ENCODE results near the gene PGM5.
"Not testable (repeated sequence)": the region's sequence is repeated elsewhere in the genome, so short reads cannot be mapped to it uniquely, and the experiment has no call there.

The PGM5 gene

DNA sequence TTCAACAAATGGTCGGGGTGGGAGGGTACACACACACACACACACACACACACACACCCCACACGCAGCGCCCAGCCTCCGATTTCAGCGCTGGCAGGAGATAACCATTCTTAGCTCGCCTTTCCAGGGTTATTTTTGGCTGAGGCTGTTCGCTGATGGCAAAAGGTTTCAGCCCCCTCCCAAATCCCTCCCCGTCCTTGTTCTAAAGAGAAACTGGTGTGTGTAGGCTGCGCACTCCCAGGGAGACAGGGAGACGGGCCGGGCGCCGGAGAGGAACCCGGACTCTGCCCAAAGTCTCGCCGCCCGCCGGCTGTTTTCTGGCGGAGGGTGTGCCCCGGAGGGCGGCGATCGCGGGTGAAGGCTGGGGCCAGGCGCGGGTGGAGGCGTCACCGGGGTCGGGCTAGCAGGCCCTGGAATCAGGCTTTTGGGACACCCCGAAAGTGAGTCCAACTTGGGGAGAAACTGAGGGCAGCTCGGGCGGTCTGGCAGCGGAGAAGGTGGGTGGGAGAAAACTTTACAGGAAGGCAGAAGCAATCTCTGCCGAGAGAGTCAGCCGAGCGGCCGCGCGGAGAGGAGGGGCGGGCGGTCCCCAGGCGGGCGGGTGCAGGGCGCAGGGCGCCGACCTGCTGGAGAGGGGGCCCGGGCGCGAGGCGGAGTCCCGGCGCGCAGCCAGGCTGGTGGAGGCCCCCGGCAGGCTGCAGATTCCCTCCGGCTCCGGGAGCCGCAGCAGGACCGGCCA lies at the start of gene PGM5:
TSS of gene PGM5 (plus strand) at position 232 of the 739 bp plus-strand sequence. CDS start 517 bp downstream, outside the sequence.
- peak in 1 of 2 donors; percentile 15 for DNase-seq

DNA sequence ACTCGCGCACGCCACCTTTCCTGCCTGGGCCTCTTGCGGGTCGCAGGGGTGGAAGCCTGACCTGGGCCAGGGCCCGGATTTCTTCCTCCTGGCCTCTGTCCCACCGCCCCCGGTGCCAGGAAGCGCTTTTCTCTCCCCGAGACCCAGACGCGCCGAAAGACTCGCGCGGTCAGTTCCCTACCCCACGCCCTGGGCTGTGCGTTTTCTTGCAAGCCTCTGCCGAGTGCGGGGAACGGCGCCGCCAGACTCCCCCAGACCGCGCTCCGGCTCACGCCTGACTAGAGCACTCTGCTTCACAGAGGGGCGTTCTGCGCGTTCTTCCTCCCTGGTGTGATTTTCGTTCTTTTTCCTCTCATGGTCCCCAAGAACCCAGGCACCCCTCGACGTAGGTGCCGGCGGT lies 49.3 kb upstream of the PGM5 start:
- not testable (repeated sequence) for DNase-seq

DNA sequence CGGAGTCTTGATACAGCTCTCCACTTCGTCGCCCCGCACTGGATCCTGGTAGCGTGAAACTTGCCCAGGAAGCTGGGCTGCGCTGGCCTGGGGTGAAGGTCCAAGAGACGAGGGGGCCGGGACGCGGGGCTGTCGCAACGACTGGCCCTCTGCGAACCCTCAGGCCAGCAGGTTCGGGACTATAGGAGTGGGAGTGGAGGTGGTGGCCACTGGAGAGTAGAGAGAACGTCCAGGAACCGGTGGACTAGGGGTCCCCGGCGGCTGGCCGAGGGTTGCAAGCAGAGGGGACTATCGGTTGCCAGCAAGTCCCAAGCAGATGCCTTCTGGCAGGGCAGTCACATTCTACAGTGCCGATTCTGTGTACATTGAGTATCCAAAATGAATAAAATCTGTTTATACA lies 48.8 kb upstream of the PGM5 start:
- not testable (repeated sequence) for DNase-seq

DNA sequence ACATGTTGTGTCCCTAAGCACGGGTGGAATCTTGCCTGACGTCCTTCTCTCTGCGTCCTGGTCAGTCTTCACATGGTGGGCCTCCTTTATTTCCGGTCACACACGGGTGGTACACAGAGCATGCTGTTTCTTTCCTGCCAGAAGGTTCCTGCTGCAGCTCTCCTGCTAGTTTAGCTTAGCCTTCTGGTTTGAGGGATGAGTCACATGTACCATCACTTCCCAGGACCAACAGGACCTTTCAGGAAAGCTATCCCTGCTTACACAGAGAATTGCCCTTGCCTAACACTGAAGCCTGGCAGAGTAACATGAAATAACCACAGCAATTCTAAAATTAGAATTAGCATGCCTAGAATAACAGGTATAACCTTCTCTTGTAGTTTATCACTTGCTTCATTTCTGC lies 45.2 kb upstream of the PGM5 start:
- not testable (repeated sequence) for DNase-seq

DNA sequence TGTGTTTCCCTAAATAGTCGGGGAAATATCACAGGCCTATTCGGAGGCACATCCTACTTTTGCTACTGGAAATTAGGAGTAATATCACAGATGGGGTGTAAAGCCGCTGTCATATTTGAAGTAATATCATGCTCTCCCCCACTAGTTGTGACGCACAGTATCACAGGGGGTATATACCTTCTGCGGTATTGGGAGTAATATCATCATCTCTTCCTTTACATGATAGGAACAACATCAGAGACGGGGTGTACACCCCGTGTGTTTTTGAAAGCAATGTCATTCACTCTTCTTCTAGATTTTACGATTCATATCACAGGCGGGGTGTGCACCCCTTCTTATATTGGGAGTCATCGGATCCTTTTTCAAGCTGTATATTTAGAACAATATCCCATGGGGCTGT lies 38.2 kb upstream of the PGM5 start:
- not testable (repeated sequence) for DNase-seq

DNA sequence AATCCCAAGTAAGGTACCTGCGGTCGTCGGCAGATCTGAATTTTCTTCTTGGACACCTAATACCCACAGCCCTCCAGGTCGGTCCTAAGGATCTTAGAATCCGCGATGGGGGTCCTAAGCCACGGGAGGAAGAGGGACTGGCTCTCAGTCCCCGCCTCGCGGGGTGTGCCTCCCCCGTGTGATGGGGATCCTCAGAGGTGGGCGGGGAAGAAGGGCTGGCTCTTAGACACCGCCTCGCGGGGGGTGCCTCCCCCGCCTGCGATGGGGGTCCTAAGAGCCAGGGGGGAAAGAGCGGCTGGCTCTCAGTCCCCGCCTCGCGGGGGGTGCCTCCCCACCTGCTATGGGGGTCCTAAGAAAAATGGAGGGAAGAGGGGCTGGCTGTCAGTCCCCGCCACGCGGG lies 32.7 kb upstream of the PGM5 start:
- not testable (repeated sequence) for DNase-seq

DNA sequence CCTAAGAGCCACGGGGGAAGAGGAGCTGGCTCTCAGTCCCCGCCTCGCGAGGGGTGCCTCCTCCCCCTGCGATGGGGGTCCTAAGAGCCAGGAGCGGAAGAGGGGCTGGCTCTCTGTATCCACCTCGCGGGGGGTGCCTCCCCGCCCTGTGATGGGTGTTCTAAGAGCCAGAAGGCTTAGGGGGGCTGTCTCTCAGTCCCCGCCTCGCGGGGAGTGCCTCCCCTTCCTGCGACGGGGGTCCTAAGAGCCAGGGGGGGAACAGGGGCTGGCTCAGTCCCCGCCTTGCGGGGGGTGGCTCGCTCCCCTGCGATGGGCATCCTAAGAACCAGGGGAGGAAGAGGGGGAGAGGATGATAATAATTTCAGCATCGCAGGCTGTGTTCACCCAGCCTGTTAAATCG lies 31.9 kb upstream of the PGM5 start:
- not testable (repeated sequence) for DNase-seq

DNA sequence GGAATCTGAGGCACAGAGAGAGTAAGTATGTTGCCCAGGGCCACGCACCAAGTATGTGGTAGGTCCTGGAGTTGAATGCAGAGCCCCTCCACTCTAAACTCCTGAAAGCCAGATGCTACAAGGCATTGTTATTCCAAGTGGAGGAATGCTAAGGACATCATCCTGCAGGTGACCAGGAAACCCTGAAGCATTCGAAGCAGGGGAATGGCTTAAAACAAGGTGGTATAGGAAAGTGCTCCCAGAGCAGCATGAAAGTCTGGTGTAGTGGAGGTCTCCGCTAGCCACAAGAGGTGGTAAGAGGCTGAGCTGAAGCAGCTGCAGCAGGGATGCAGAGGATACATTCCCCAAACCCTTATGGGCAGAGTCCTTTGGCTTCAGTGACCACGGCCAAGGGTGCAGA lies 27.3 kb upstream of the PGM5 start:
- DNase-seq, result not testable (repeated sequence)

DNA sequence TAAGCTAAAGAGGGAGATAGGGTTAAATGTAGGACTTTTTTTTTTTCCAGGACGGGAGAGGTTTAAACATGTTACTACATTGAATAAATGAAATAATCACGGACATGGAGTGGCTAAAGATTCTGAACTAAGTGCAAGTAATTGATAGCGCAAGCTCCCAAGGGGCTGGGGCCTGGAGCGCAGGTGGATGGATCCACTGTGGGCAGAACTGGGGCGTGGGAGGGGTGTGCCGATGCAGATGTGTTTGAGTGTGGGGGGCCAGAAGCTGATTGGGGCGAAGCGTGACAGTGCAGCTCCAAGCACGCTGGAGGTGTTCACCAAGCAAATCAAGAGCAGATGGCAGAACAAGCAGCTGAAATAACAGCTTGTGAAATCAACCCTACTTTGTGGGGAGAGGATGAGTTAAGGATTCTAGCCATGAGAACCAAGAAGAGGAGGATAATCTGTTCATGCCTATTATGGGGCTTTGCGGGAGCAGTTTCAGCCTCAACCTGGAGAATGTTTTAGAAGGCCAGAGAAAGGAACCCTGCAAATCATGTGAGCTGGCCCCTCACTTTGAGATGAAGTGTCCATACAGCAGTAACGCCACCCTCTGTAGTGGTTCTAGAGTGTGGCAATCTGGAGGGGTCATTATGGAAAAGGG lies 25.8 kb upstream of the PGM5 start:
- DNase-seq, result not testable (repeated sequence)

DNA sequence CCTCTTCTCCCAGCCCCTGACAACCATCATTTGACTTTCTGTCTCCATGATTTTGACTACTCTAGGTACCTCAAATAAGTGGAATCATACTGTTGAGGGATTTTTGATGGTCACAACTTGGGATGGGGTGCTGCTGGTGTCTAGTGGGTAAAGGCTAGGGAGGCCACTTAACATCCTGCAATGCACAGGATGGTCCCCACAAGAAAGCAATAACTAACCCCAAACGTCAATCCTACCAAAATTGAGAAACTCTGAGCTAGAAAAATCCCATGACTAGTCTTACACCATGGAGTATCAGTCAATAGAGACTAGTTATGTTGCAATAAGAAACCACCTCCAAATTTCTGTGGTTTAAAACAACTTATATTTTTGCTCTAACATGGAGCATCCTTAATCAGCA lies 24.3 kb upstream of the PGM5 start:
- DNase-seq, result not testable (repeated sequence)

DNA sequence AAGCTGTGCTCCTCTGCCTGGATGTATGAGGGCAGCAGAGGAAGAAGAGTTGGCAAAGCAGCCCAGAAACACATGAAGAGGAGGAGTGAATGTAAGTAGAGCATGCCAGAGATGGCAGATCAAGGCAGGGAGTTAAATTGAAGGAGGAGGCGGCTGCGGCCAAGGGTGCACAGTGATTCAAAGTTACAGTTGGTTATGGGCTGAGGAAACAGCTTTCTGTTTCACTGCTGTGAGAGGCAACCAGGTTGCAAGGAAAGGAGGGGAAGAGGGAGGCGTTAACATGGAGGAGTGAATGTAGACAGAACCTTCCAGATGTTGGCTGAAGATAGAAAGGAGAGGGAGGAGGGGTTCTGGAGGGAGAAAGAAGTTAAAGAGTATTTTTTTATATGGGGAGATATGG lies 20.5 kb upstream of the PGM5 start:
- not testable (repeated sequence) for DNase-seq

DNA sequence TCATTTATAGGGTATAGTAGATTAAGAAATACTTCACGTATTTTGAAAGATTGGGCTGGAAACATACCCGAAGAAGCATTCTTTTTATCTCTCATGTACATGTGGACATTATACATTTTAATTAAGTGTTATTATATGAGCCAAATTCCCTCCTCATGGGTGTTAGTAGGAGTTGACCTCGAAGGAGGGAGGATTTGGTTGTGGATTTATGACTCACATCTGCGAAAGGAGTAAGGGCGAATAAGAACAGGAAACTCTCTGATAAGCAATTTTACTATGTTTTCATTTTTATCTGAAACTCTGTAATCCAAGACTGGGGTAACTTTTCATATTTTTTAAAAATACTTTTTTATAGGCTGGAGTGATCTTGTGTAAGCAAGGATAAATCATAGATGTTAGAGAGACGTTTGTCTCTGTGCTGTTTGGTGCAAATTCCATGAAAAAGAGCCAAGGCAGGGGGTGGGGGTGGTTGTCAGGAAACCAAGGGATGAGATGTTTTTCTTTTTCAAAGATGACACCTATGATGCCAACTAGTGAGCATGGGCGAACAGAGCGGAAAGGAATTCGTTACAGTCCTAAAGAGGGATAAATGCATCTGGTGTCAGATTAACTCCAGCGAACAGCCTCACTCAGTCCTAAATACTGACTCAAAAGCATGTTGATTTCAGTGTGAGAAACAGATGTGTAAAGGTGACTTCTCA lies 19.6 kb upstream of the PGM5 start:
- DNase-seq, result not testable (repeated sequence)

DNA sequence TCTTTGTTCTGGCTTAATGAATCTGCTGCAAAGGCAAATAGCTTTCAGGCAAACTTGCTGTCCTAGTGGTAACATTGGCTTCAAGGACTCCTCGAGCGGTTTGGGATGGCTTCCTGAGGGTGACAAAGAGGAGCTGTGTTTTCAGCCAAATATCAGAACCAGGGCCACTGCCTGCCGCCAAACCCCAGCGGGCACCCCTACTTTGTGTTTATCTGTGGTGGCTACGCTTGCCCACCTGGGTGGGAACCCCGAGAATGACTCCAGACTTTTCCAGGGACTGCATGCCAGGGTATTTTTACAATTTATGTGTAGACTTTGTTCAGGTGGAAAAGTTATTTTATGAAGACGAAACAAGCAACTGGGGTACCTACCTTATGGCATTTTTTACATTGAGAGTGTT lies 18.4 kb upstream of the PGM5 start:
- not testable (repeated sequence) for DNase-seq

DNA sequence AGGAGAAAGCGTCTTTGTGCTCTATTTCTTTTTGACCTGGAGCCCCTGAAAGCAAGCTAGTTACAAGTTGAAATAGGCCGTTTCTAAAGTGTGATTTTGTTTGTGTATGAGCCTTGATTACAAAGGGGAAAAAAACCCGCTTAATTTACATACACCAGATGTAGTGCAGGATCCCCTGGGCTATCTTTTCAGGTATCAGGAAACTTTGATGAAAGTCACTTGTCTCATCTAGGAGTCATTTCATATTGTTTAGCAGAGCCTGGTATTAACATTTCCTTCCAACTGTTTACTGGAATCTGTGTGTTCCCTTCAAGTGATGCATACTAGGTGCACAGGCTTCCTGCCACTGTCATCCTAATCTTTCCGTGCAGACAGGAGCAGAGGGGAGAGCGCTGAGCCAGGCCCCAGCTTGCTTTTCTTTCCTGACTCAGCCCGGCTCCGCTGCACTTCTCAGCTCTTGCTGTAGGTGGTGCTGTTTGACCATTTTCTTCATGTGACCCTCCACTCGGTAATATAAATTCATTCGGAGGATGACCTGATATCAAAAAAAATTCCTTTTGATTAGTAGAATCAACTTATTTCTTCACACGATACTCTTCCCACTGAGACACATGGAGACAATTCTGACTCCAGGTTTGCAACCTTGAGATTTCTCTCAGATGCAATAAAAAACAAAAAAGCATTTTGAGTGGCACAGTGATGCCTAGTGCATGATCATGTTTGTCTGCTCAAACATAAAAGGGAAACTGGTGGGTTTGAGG lies 14.0 kb upstream of the PGM5 start:
- DNase-seq, result not testable (repeated sequence)

DNA sequence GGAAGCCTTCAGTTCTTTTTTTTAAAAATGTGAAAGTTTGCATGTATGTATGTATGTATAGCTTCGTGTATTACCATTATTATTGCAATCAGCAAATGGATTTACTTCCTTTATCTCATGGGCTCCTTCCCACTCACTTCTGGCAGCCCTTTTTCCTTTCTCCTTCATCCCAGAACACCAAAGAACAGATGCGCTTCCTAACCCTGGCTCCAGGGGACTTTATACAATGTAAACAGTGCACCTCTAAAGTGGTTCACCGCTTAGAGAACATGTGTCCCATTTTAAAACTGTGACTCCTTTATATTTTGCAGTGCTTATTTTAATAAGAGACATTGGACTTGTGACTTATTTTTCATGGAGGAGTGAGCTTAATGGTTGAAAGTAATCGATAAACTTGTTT lies 13.2 kb upstream of the PGM5 start:
- DNase-seq, result not testable (repeated sequence)

DNA sequence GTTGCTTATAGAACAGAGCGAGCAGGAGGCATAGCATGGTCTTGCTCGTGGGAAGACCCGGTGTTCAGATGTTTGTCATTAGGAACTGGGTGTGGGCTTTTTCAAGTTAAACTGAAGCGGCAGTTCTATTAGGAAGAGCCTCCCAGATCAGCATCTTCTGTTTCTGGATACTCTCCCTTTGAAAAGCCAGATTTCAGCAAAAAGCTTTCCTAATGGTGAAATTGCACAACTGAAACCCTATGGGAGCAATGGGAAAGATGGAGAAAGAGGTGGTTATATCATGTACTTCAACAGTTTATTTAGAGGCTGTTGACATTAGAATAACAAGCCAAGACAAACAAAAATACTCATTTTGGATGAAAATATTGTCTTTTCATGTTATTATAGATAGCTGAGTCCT lies 12.4 kb upstream of the PGM5 start:
- DNase-seq, result not testable (repeated sequence)

DNA sequence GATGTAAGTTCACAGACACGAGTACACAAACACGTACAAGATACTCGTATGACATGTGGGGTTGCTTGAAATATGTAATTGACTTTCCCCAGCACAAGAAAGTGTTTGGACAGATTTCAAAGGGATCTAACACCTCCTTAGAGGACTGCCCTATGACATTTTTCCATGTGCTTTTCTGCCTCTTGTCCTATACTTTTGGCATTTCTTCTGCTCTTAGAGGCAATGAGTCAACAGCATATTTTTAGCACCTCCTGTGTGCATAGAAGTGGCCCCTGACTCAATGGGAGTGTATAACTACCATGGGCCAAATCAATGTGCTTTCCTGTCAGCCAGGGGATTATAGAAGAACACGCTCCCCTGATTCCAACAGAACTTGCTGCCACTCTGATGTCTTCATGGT lies 4.7 kb upstream of the PGM5 start:
- not testable (repeated sequence) for DNase-seq

DNA sequence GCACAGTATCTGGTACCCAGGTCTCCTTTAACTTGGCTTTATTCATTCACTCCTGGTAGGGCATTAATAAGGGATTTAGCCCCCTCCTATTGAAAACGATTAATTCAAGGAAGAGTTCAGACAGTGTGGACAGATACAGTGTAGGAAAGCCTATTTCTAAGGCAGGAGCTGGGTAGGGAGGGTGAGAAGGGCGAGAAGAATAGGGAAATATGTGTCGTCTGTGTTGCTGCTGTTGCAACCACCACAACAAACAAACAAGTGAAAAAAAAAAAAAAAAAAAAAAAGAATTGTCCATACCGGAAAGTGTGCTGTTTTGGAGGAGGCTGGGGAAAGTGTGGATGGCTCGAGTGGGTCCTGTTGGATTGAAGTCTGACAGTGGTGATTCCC lies 425 bp upstream of the PGM5 start:
- not testable (repeated sequence) for DNase-seq

DNA sequence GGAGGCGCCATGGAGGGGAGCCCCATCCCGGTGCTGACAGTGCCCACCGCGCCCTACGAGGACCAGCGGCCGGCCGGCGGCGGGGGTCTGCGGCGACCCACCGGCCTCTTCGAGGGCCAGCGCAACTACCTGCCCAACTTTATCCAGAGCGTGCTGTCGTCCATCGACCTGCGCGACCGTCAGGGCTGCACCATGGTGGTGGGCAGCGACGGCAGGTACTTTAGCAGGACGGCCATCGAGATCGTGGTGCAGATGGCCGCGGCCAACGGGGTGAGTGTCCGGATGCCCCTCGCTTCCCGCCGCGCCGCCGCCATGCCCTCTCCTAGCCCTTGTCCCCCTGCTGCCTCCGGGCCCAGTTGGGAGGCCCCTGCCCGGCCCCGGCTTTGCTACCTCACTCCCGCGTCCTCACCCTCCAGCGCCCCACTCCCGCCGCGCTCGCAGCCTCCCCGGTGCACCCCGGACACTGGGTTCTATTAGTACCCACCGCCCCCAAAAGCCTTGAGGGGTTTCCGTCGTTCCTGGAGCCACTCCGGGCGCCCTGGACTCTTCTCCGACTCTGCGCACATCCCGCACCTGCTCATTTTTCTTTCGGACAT lies 806 bp downstream of the PGM5 start:
- DNase-seq, result peak in 1 of 2 donors; percentile 1

DNA sequence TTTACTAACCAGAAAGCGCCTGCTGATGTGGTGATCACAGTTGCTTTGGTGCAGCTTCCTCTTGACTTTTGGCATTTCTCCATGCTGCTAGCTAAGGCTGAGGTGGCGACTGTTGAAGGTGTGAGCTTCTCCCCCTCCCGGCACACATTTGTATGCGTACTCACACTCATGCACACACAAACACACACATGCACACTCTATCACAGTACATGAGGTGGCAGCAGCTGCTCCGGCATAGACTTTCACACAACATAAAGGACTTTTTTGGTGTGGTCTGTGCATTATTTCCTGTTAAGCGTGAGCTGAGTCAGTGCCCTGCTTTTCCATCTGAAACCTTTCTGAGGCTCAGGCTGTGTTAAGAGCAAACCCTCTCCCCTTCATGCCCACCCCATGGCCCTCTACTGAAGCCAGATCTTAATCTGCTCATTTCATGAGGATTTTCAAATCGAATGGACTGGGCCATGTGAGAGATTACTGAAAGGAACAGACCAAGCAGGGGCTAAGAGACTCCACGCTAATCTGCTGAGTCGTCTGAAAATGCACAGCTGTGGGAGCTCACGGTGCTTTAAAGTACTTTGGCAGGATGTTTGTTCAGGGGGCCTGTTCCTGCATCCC lies 10.6 kb downstream of the PGM5 start:
- peak in 1 of 2 donors; percentile 0 for DNase-seq

DNA sequence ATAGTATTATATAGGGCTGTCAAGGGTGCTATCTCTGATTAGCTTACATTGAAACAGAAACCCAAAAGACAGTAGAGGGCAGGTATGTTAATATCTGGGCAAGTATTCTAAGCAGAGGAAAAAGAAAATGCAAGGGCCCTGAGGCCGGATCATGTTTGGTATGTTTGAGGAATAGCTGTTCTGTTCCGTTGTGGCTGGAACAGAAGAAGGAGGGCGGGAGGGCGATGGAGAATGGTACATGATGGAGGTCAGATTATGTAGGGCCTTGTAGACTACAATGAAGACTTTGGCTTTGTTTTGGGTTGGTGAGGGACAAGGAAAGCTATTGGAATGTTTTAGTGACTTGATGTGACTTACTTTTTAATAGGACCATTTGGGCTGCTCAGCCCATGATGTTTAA lies 19.4 kb downstream of the PGM5 start:
- not testable (repeated sequence) for DNase-seq

DNA sequence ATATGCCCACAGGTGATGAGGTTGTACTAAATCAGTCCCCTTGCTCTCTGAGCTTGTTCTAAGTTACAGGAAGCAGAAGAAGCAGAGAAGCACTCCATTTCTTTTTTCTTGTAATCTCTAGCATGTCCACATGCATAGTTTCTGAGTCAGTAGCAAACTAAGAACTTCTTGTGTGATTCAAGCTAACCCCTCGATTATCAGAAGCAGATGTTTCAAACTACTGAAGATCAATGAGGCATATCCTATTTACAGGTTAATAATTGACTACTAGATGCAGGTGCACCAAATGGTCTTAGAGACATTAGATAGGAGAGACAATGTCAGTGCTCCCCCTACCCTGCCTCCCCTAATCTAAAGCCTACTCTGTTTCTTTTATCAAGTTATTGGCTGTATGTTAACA lies 21.3 kb downstream of the PGM5 start:
- not testable (repeated sequence) for DNase-seq

Measured in stimulated activated CD4-positive, alpha-beta T cell treated with anti-CD3 and anti-CD28 coated beads, Interleukin-2, amount 100 ng/mL, for 24 hours (primary cell).